ENCODE measurements around the gene GNG11. TPM values are rescaled to one million over a fixed set of nuclear protein-coding genes. Genes with fewer than 3 reads are reported as not detected.

The GNG11 gene
- total and polyA plus RNA-seq, 4 donors, result 9.8 to 28.3 (median 26.5) TPM

- no peaks in the 10 kb centered on the region for H3K27me3 ChIP-seq (ENCODE audit: control insufficient read depth in 1 of 2, insufficient read depth in 2 of 2, low read length in 1 of 2)
- 78 to 90% methylated on average over 3 of the region's 3 CpGs for WGBS, 2 donors
- no peak overlapping the region for H3K4me3 ChIP-seq (ENCODE audit: low read length in 2 of 2)
- no peaks in the 10 kb centered on the region for H3K4me1 ChIP-seq (ENCODE audit: control insufficient read depth in 1 of 2, insufficient read depth in 2 of 2, low read length in 2 of 2)
- H3K27ac ChIP-seq (ENCODE audit: low read depth in 1 of 2, low read length in 2 of 2), result no peak overlapping the region
- H3K9me3 ChIP-seq (ENCODE audit: control insufficient read depth, low read length), result no peaks in the 10 kb centered on the region
- no peak for ATAC-seq (ENCODE audit: low FRiP score)
- intact Hi-C loops (cut with DNase I), result no loop called here
- no peaks in the 10 kb centered on the region for H3K36me3 ChIP-seq (ENCODE audit: control insufficient read depth in 1 of 2, insufficient read depth in 2 of 2, low read length in 1 of 2)
- no peak for DNase-seq
Measured at GRCh38 chr7:93889261-93889660, 32.3 kb upstream of the GNG11 start.

- H3K4me3 ChIP-seq (ENCODE audit: low read length in 2 of 2), result peak overlapping the region; percentile 59 to 60
- intact Hi-C loops (cut with DNase I), result no loop called here
- no peaks in the 10 kb centered on the region for H3K9me3 ChIP-seq (ENCODE audit: control insufficient read depth, low read length)
- no peaks in the 10 kb centered on the region for H3K4me1 ChIP-seq (ENCODE audit: control insufficient read depth in 1 of 2, insufficient read depth in 2 of 2, low read length in 2 of 2)
- ATAC-seq (ENCODE audit: low FRiP score), result peak; percentile 80
- 0 to 1% methylated on average over 28 of the region's 28 CpGs for WGBS, 2 donors
- no peak overlapping the region for H3K27ac ChIP-seq (ENCODE audit: low read depth in 1 of 2, low read length in 2 of 2)
- DNase-seq, result peak in 1 of 2 donors; percentile 54
- H3K27me3 ChIP-seq (ENCODE audit: control insufficient read depth in 1 of 2, insufficient read depth in 2 of 2, low read length in 1 of 2), result no peaks in the 10 kb centered on the region
- H3K36me3 ChIP-seq (ENCODE audit: control insufficient read depth in 1 of 2, insufficient read depth in 2 of 2, low read length in 1 of 2), result no peaks in the 10 kb centered on the region
Measured at GRCh38 chr7:93890041-93890463, 31.5 kb upstream of the GNG11 start.

GRCh38 chr7:93890464-93891068, 31.0 kb upstream of the GNG11 start, which contains the start of gene TFPI2:
Gene TFPI2, minus strand, starts transcription at chr7:93890753. Its CDS starts 75 bp downstream, at chr7:93890678.
- intact Hi-C loops (cut with DNase I), result no loop called here
- Histone ChIP-seq H3K4me3 (ENCODE audit: low read length in 2 of 2) (peak within 1 kb of the TSS; percentile 59 to 60), H3K4me1 (ENCODE audit: control insufficient read depth in 1 of 2, insufficient read depth in 2 of 2, low read length in 2 of 2) (no peaks in the 10 kb centered on the region), H3K36me3 (ENCODE audit: control insufficient read depth in 1 of 2, insufficient read depth in 2 of 2, low read length in 1 of 2) (no peaks in the 10 kb centered on the region), H3K9me3 (ENCODE audit: control insufficient read depth, low read length) (no peaks in the 10 kb centered on the region), H3K27me3 (ENCODE audit: control insufficient read depth in 1 of 2, insufficient read depth in 2 of 2, low read length in 1 of 2) (no peaks in the 10 kb centered on the region), H3K27ac (ENCODE audit: low read depth in 1 of 2, low read length in 2 of 2) (no peak within 1 kb of the TSS)
- ATAC-seq (ENCODE audit: low FRiP score) (peak; percentile 77), DNase-seq (peak; percentile 56 to 78)
- WGBS, 2 donors, result 0 to 1% methylated on average over 48 to 49 of the region's 49 CpGs

GRCh38 chr7:93894426-93894825, 27.1 kb upstream of the GNG11 start:
- Histone ChIP-seq H3K4me3 (ENCODE audit: low read length in 2 of 2) (no peak overlapping the region), H3K36me3 (ENCODE audit: control insufficient read depth in 1 of 2, insufficient read depth in 2 of 2, low read length in 1 of 2) (no peaks in the 10 kb centered on the region), H3K4me1 (ENCODE audit: control insufficient read depth in 1 of 2, insufficient read depth in 2 of 2, low read length in 2 of 2) (no peaks in the 10 kb centered on the region), H3K9me3 (ENCODE audit: control insufficient read depth, low read length) (no peaks in the 10 kb centered on the region), H3K27me3 (ENCODE audit: control insufficient read depth in 1 of 2, insufficient read depth in 2 of 2, low read length in 1 of 2) (no peaks in the 10 kb centered on the region), H3K27ac (ENCODE audit: low read depth in 1 of 2, low read length in 2 of 2) (no peak overlapping the region)
- ATAC-seq (ENCODE audit: low FRiP score) (no peak), DNase-seq (no peak)
- intact Hi-C loops (cut with DNase I), result no loop called here
- 71 to 81% methylated on average over 1 of the region's 1 CpG for WGBS, 2 donors

- Histone ChIP-seq H3K4me1 (ENCODE audit: control insufficient read depth in 1 of 2, insufficient read depth in 2 of 2, low read length in 2 of 2) (no peaks in the 10 kb centered on the region), H3K9me3 (ENCODE audit: control insufficient read depth, low read length) (no peaks in the 10 kb centered on the region), H3K4me3 (ENCODE audit: low read length in 2 of 2) (no peak overlapping the region), H3K27me3 (ENCODE audit: control insufficient read depth in 1 of 2, insufficient read depth in 2 of 2, low read length in 1 of 2) (no peaks in the 10 kb centered on the region), H3K27ac (ENCODE audit: low read depth in 1 of 2, low read length in 2 of 2) (no peak overlapping the region), H3K36me3 (ENCODE audit: control insufficient read depth in 1 of 2, insufficient read depth in 2 of 2, low read length in 1 of 2) (no peaks in the 10 kb centered on the region)
- intact Hi-C loops (cut with DNase I), result no loop called here
- DNase-seq (no peak), ATAC-seq (ENCODE audit: low FRiP score) (no peak)
- 82 to 87% methylated on average over 3 of the region's 3 CpGs for WGBS, 2 donors
Measured at GRCh38 chr7:93894966-93895640, 26.4 kb upstream of the GNG11 start.

- Histone ChIP-seq H3K27me3 (ENCODE audit: control insufficient read depth in 1 of 2, insufficient read depth in 2 of 2, low read length in 1 of 2) (no peaks in the 10 kb centered on the region), H3K4me3 (ENCODE audit: low read length in 2 of 2) (no peak overlapping the region), H3K36me3 (ENCODE audit: control insufficient read depth in 1 of 2, insufficient read depth in 2 of 2, low read length in 1 of 2) (no peaks in the 10 kb centered on the region), H3K4me1 (ENCODE audit: control insufficient read depth in 1 of 2, insufficient read depth in 2 of 2, low read length in 2 of 2) (no peaks in the 10 kb centered on the region), H3K9me3 (ENCODE audit: control insufficient read depth, low read length) (no peaks in the 10 kb centered on the region), H3K27ac (ENCODE audit: low read depth in 1 of 2, low read length in 2 of 2) (no peak overlapping the region)
- DNase-seq (no peak), ATAC-seq (ENCODE audit: low FRiP score) (no peak)
- 89 to 90% methylated on average over 4 of the region's 4 CpGs for WGBS, 2 donors
- intact Hi-C loops (cut with DNase I), result no loop called here
Measured at GRCh38 chr7:93895859-93896600, 25.5 kb upstream of the GNG11 start.

GRCh38 chr7:93897680-93898079, 23.9 kb upstream of the GNG11 start:
- Histone ChIP-seq H3K4me1 (ENCODE audit: control insufficient read depth in 1 of 2, insufficient read depth in 2 of 2, low read length in 2 of 2) (no peaks in the 10 kb centered on the region), H3K27ac (ENCODE audit: low read depth in 1 of 2, low read length in 2 of 2) (no peak overlapping the region), H3K9me3 (ENCODE audit: control insufficient read depth, low read length) (no peaks in the 10 kb centered on the region), H3K4me3 (ENCODE audit: low read length in 2 of 2) (no peak overlapping the region), H3K36me3 (ENCODE audit: control insufficient read depth in 1 of 2, insufficient read depth in 2 of 2, low read length in 1 of 2) (no peaks in the 10 kb centered on the region), H3K27me3 (ENCODE audit: control insufficient read depth in 1 of 2, insufficient read depth in 2 of 2, low read length in 1 of 2) (no peaks in the 10 kb centered on the region)
- DNase-seq, result no peak
- intact Hi-C loops (cut with DNase I), result no loop called here
- no peak for ATAC-seq (ENCODE audit: low FRiP score)
- WGBS, 2 donors, result 71 to 74% methylated on average over 2 of the region's 2 CpGs

- no peak overlapping the region for H3K4me3 ChIP-seq (ENCODE audit: low read length in 2 of 2)
- no peaks in the 10 kb centered on the region for H3K36me3 ChIP-seq (ENCODE audit: control insufficient read depth in 1 of 2, insufficient read depth in 2 of 2, low read length in 1 of 2)
- WGBS, 2 donors, result 95 to 96% methylated on average over 1 of the region's 1 CpG
- H3K27me3 ChIP-seq (ENCODE audit: control insufficient read depth in 1 of 2, insufficient read depth in 2 of 2, low read length in 1 of 2), result no peaks in the 10 kb centered on the region
- no peaks in the 10 kb centered on the region for H3K4me1 ChIP-seq (ENCODE audit: control insufficient read depth in 1 of 2, insufficient read depth in 2 of 2, low read length in 2 of 2)
- ATAC-seq (ENCODE audit: low FRiP score), result peak; percentile 67
- no peak for DNase-seq
- no peaks in the 10 kb centered on the region for H3K9me3 ChIP-seq (ENCODE audit: control insufficient read depth, low read length)
- no peak overlapping the region for H3K27ac ChIP-seq (ENCODE audit: low read depth in 1 of 2, low read length in 2 of 2)
- intact Hi-C loops (cut with DNase I), result loop anchor here in 1 of 2 donors (2.0 kb wide), 1 partner anchor 184 kb away; no protein-coding TSS in a partner anchor
Measured at GRCh38 chr7:93902777-93903423, 18.6 kb upstream of the GNG11 start.
